Endometrial microvascular endothelial cells (primary cell): ENCODE data around the gene INPP1. TPM values are rescaled to one million over a fixed set of nuclear protein-coding genes. Genes with fewer than 3 reads are reported as not detected.
"Not testable (repeated sequence)": the region's sequence is repeated elsewhere in the genome, so short reads cannot be mapped to it uniquely, and the experiment has no call there.

Experiments
- in situ Hi-C: cut with HindIII; loops from 2 replicates; pipeline ENCODE4 v1.10.0; 2017; ENCODE audit warnings: low sequenced_read_pairs, low pct_unique_long_range_greater_than_20kb; ENCODE audit errors: inconsistent ontology term
- total RNA-seq: library from RNA; depleted of rRNA; stranded (reverse); fragments of >200 nt; gene quantifications from one replicate; pipeline ENCODE4 v1.2.3, GENCODE V29; 2015; ENCODE audit errors: inconsistent ontology term

INPP1 gene
- total RNA-seq, 1 donor from 2014 or later = 29.4 TPM

DNA sequence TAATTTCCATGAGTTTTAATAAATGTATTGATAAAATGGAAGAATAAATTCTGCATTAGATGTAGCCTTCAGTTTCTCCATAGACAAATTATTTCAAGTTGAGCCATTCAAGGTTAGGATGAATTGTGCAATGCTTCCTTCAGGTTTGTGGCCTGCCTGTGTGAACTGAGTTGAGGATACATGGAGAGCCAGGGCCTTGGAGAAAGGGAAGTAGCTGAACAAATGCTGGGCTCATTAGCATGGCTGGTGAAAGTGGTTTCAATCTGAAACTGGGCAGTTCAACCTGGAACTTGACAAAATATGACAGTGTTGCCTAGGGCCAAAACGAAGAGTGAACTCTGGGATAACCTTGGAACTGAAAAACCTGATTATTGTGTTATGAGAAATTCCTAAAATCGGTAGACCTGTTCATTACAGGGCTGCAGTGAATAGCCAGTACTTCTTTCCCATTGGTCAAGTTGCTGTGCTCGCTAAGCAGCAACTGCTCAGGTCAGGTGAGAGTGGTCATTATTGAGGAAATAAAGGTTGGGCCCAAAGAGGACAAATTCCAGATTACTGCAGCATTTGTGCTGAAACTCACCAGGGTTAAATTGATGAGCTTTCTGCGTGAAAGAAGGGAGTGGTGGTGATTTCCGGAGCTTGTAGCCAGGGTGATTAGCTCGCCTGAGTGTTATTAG, 12.7 kb downstream of the INPP1 start:
- in situ Hi-C loops = no loop called here

- in situ Hi-C loops = no loop called here
Measured at GRCh38 chr2:190357600-190357999, 14.2 kb downstream of the INPP1 start.

DNA sequence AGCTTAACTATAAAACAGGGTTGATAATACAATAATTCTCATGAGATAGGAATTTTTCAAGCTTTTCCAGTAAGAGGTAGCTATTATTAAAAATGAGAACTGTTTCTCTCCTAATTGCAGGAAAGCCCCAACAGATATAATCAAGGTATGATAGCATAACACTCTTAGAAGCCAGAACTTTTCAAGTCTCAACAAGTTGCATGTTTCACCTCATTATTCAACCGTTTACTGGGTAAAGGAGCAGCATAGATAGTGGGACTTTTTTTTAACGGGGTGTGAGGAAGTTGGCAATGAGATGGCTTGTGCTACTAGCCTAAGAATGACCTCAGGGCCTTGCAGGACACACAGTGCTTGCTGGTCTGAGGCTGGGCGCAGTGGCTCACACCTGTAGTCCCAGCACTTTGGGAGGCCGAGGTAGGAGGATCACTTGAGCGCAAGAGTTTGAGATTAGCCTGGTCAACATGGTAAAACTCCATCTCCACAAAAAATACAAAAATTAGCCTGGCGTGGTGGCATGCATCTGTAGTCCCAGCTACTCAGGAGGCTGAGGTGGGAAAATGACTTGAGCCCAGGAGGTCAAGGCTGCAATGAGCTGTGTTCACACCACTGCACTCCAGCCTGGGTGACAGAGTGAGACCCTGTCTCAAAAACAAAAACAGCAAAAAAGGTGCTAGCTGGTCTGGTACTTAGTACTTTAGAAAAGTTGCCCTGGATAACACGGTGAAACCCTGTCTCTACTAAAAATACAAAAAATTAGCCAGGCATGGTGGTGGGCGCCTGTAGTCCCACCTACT, 15.5 kb downstream of the INPP1 start:
- in situ Hi-C loops = not testable (repeated sequence)

- in situ Hi-C loops = no loop called here
Measured at GRCh38 chr2:190360561-190360960, 17.2 kb downstream of the INPP1 start.

DNA sequence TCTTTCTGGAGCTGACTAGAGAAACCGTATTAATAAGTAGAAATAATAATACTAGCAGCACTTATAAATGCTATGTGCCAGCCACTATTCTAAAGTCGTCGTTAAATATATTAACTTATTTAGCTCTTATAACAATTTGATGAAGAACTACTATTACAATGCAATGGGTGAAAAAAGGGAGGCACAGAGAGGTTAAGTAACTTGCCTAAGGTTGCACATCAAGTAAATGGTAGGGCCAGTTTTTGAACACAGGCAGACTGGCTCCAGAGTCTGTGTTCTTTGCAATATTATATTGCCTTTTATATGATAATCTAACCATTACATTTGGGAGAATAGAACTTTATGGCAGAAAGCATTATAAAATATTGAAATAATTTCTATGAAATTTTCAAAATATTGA, 17.6 kb downstream of the INPP1 start:
- in situ Hi-C loops = no loop called here

- in situ Hi-C loops = no loop called here
Measured at GRCh38 chr2:190361572-190361971, 18.2 kb downstream of the INPP1 start.

- in situ Hi-C loops = no loop called here
Measured at GRCh38 chr2:190362894-190363293, 19.5 kb downstream of the INPP1 start.

- in situ Hi-C loops = no loop called here
Measured at GRCh38 chr2:190365499-190366204, 22.3 kb downstream of the INPP1 start.

- in situ Hi-C loops = no loop called here
Measured at GRCh38 chr2:190366248-190366753, 22.9 kb downstream of the INPP1 start.

DNA sequence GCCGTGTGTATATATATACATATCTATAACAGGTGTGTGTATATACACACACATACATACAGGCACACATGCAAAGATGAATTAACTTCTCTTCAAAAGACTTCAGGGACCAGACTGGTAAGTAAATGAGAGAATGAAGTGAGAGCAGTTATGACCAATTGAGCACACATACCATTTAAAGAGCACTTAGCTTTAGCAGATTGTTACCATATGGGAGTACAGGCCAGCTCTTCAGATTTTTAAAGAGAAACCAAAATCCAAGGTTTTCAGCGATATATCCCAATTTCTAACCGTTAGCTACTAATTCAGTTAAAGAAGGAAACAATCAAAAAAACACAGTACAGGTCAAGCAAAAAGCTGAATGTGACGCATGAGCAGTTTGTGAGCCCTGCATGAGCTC, 23.7 kb downstream of the INPP1 start:
- in situ Hi-C loops = no loop called here

DNA sequence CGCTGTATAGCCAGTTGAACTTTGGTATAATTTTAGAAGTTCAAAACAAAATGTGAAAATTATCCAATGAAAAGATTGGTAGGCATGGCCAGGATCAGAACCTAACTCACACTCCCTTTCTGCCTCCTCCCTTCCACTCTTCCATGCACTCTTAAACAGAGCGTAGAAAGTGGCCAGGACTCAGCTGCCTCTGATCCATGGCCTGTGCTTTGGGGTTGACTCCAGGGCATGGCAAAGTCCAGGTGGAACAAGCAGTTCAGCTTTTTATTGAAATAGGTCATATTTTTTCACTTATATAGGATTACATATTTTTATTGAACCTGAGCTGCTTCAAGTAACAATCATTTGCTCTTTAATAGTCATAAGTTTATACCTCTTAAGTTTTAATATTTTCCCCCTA, 26.2 kb downstream of the INPP1 start:
- in situ Hi-C loops = no loop called here

DNA sequence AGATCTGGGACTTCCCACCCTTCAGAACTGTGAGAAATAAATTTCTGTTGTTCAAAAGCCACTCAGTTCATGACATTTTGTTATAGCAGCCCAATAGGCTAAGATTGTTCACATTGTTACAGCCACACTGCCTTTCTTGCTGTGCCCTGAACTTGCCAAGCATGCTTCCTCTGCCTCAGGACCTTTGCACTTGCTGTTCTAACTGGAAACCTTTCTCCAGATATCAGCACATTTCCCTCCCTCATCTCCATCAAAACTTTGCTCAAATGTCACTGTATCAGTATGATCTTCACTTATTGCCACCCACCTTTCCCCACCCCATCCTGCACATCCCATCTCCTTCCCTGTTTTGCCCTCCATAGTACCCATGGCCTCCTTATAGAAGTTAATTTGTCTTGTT, 32.7 kb downstream of the INPP1 start:
- in situ Hi-C loops = no loop called here

DNA sequence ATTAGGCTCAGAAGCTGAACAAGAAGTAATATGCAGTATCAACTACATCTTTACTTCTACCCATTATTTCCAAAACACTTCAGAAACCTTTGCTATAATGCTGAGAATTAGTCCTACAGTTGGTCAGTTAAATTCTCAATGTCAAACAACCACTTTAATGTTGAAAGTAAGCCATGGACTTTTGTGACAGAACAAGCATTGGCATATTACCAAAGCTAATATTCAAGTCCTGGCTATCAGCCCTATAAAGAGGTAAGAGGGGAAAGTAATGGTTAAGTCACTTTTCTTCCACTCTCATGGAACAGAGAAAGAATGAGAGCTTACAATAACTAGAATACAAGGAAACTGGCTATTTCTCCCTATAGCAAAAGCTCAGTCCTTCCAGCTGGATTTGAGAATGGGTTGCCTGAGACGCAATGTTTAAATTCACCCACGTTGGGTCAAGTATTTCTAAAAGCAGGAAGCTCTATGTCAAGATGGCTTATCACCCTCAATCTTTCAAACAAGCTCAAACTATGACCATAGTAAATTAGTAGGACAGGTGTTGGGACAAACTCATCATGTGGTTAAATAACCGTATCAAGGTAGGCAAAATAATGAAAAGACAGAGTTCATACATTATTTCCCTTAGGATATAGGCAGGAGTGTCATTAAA, 33.3 kb downstream of the INPP1 start:
- in situ Hi-C loops = no loop called here

GRCh38 chr2:190378880-190379237, 35.5 kb downstream of the INPP1 start:
- in situ Hi-C loops = no loop called here

- in situ Hi-C loops = no loop called here
Measured at GRCh38 chr2:190379249-190379964, 36.0 kb downstream of the INPP1 start.

DNA sequence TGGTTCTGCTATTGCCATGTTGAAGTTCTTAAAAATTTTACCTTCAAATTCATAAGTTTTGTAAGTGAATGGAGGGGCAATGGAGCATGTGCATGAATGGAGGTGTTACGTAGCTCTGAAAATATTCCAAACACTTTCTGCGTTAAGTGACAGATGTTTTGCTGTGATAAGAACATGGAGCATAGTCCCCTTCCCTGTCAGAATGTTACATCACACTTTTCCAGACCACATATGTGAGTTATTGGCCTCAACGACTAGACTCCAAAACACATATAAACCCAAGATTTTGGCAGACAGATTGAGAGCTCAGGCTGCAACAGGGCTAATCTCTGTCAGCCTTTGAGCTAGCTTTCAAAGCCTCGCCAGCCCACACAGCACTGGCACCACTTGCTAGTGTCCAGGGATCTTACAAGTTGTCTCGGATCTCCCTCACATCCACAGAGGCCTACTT, 37.6 kb downstream of the INPP1 start:
- in situ Hi-C loops = no loop called here

DNA sequence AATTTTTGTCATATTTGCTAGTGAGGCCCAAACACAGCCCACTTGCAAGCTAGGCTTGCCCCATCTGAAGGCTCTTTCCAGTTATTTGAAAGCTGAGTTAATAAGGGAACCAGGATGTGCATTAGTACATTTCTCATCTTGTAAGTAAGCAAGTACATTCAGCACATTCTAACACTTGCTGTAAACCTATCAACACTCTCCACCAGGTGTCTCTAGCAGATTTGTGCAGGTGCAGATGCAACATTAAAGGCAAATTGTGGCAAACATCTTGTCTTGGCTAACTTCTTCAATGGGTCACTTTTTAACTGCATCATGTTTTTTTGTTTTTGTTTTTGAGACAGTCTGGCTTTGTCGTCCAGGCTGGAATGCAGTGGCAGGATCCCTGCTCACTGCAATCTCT, 39.5 kb downstream of the INPP1 start:
- in situ Hi-C loops = no loop called here

- in situ Hi-C loops = no loop called here
Measured at GRCh38 chr2:190387422-190387821, 44.0 kb downstream of the INPP1 start.

- in situ Hi-C loops = no loop called here
Measured at GRCh38 chr2:190396271-190396670, 52.9 kb downstream of the INPP1 start.
